GM12872 (cell line): Measurements from ENCODE around the gene TXNRD2.

Source experiments
- TF ChIP-seq, protein P1 (sequence below): IDR thresholded peaks from 3 replicates; pipeline ENCODE4 v1.5.1; 2011; ENCODE audit warnings: low read depth, mild to moderate bottlenecking, low read length, moderate library complexity; ENCODE audit not compliant: insufficient read depth

The TXNRD2 gene

DNA sequence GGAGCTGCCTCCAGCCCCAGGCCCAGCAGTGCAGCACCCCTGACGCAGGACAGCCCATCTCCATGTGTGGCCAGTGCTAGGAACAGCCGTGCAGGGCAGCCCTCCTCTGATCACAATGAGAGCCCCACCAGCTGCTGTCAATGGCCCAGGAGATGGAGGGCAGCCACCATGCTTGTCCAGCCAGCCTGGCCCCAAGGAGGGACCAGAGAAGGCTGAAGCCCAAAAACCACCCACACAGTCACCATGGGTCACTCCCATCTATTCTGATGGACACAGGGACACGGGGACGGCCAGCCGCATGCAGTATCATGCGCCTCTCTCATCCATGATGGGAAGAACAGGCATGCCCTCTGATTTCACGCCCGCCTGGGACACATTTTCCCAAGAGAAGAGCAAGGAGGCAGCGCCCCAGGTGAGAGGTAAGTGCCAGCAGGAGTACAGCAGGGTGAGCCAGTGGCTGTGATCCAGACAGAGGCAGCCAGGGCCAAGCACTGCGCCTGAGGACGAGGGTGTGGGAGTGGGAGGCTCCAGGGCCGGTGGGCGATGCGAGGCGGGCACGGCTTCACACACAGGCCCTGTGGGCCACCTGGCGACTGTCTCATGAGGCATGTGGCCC is 53.4 kb downstream of the TXNRD2 start:
- TF ChIP-seq, protein P1, sequence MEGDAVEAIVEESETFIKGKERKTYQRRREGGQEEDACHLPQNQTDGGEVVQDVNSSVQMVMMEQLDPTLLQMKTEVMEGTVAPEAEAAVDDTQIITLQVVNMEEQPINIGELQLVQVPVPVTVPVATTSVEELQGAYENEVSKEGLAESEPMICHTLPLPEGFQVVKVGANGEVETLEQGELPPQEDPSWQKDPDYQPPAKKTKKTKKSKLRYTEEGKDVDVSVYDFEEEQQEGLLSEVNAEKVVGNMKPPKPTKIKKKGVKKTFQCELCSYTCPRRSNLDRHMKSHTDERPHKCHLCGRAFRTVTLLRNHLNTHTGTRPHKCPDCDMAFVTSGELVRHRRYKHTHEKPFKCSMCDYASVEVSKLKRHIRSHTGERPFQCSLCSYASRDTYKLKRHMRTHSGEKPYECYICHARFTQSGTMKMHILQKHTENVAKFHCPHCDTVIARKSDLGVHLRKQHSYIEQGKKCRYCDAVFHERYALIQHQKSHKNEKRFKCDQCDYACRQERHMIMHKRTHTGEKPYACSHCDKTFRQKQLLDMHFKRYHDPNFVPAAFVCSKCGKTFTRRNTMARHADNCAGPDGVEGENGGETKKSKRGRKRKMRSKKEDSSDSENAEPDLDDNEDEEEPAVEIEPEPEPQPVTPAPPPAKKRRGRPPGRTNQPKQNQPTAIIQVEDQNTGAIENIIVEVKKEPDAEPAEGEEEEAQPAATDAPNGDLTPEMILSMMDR = no peak

DNA sequence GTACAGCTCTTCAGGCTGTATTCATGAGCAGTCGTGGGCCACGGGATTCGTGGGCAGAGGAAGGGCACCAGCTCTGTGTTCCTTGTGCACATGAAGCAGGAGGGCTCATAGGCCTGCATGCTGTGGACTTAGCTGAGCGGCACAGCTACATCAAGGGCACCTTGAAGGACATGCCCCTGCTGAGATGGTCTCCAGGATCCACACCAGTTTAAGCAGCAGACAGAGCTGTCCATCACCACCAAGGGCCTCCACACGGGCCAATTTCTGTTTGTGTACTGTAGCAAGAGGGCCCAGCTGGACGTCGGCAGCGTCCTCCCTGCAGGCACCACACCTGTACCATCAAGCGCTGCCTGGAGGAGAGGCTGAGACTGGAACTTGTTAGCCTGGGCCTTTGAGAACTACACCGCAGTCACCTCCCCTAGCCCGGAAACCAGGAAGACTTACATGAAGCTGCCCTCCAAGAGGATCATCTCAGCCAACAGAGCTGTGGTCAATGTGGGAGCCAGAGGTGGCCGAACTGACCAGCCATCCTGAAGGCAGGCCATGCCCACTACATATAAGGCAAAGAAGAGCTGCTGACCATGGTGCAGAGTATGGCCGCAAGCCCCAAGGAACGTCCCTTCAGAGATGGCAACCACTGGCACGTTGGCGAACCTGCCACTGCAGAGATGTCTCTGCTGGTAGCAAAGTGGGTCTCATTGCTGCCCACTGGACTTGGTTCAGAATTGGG is 54.2 kb downstream of the TXNRD2 start:
- TF ChIP-seq, protein P1 = no peak

DNA sequence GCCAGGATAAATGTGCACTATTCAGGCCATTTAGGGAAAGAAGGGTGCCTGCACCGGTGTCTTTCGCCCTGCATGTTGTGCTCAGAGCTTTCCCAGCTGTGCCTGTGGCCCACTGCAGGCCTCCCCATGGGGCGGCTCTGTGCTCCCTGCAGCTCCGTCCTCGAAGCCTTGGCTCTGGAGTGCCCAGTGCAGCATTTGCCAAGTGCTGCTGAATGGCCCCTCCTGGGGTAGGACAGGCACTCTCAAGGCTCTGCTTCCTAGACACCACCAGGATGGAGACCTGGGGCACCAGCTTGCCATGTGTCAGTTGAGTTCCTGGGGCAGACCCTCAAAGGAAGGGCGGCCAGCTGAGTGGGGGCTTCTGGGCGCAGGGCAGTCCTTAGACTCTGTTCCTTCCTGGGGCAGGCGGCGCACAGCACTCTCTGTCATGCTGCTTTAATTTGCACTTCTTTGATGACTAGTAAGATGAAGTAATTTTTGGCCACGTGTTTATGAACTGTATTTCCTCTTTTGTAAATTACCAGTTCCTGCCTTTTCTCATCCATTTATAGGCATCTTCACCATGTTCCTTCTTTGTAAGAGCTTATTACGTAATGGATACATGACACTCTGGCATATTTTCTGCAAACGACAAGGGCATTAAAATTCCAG is 54.9 kb downstream of the TXNRD2 start:
- TF ChIP-seq, protein P1 = no peak

DNA sequence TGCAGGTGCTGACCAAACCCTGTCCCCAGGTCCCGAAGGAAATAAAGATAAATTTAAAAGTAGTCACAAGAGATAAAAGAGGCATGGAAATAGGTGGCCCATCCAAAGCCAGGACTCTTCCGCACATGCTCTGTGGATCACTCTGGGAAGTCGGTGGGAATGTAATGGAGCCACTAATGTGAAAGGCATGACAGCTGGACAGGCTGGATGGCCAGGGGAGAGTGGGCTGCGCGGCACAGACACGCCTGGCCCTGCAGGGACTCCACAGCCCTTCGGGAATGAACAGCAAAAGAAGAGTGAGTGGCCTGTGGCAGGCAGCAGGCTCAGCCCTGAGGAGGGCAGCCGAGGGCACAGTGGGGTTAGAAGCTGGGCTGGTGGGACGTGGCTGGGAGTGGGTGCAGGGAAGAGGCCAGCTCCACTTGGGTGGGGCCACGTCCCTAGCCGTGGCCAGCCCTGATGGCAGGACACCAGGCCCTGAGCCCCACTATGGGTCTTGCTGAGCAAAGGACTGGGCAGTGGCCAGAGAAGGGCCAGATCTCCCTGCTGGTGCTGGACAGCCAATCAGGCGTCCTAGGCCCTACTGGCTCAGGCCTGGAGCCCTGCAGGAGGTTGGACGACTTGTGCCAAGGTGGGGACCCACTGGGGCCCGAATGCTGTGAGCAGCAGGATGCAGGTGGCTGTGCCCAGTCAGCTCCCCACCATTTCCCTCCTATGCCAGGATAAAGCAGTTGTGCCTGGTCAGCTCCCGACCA is 55.6 kb downstream of the TXNRD2 start:
- TF ChIP-seq, protein P1 = no peak

DNA sequence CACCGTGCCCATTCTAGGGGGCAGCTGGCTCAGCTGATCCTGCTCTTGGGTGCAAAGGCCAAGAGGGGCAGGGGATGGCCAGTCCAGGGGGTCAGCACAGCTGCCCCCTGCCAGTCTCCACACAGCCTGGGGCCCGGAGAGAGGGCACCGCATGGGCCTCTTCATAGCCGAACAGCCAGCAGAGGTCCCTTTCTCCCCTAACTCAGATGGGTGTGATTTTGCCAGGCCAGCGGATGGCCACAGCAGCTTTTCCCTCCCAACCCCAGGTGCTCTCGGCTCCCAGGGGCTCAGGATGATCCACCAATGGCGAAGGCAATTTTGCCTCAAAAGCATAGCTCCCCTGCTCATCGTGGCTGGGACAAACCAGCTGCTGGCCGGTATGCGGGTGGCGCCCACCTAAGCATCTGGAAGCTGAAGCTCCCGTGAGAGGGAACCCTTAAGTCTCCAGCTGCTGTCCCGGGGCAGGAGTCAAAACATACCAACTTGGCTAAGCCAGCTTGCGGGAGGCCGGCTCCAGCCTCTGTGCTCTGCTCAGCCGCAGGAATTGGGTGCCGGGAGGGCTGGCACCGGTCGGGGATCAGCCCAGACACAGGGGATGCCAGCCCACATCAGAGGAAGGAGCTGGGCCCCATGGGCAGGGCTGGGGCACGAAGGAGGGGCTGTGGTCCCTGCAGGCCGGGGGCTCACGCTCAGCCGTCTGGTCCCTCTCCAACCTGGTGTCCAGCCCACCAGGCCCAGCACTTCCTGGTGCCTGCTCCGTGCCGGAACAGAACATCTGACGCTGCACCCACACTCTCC is 56.5 kb downstream of the TXNRD2 start:
- TF ChIP-seq, protein P1 = no peak

DNA sequence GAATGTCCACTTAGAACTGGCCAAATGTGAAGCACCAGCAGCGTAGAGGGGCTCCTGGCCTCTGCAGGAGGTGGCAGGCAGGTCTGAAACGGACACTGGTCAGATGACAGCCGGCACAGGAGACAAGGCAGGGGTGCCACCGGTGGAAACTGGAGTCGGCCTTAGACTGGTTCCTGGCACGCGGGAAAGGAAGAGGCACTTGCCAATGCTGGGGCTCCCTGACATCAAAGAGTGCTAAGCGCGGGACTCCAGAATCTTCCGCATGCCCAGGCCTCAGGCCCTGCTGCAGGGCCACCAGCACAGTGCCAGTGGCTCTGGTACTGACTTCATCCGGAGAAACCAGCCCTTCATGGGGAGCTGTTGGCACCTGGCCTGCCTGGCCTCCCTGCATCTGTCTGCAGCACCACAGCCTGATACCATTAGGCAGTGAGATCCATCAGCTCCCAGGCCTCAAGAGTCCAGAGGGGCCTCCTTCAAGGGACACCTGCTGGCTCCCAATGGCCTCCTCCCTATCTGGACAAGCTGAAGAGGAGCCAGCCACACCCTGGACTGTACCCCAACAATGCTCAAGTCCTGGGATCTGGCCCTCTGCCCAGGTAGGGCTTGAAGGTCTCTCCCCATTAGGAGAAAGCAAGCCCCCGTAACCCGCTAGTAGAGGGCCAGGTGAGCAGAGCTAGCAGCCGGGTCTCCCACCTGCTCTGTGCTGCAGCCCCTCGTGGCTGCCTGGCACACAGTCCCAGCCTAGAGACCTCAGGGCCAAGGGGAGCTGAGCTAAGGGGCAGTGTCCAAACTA is 57.3 kb downstream of the TXNRD2 start:
- TF ChIP-seq, protein P1 = no peak
